Breast epithelium (tissue), 4 donors: ENCODE measurements around the gene ABHD5. TPM values are rescaled to one million over a fixed set of nuclear protein-coding genes. Genes with fewer than 3 reads are reported as not detected.

ENCODE experiments used
- DNase-seq, 2 donors: peaks; one replicate each; pipeline ENCODE4 v3.0.0-alpha.2; 2019; ENCODE audit warnings: low spot score in 2 of 2
- H3K27ac ChIP-seq, 2 donors: fragments of 200-600 bp; sonication (generic) in 1 of 2; one replicate each; pipeline ENCODE4 v1.5.1; 2016 to 2019; ENCODE audit warnings: mild to moderate bottlenecking in 1 of 2
- H3K27me3 ChIP-seq, 2 donors: fragments of 200-600 bp; sonication (generic) in 1 of 2; one replicate each; pipeline versions ENCODE4 v1.5.1 to v1.6.0; 2017 to 2019; ENCODE audit warnings: control low read depth in 1 of 2, mild to moderate bottlenecking in 1 of 2
- H3K36me3 ChIP-seq: fragments of 200-600 bp; one replicate; pipeline ENCODE4 v1.5.1; 2019
- H3K4me1 ChIP-seq, 2 donors: fragments of 200-600 bp; sonication (generic); one replicate each; pipeline ENCODE4 v1.5.1; 2016 to 2019; ENCODE audit warnings: control low read depth in 1 of 2
- H3K4me3 ChIP-seq, 3 donors: fragments of 200-600 bp; sonication (generic); 1 replicate in 2 of 3; 2 replicates in 1 of 3; pipeline ENCODE4 v1.5.1; 2016 to 2019; ENCODE audit warnings: mild to moderate bottlenecking in 3 of 3, moderate library complexity in 2 of 3
- H3K9me3 ChIP-seq, 2 donors: fragments of 200-600 bp; sonication (generic) in 1 of 2; one replicate each; pipeline ENCODE4 v1.5.1; 2016 to 2019; ENCODE audit warnings: control low read depth in 1 of 2
- POLR2A ChIP-seq: fragments of 450-650 bp; IDR thresholded peaks from one replicate; pipeline ENCODE4 v1.6.1; 2016; ENCODE audit warnings: antibody characterized with exemption, mild to moderate bottlenecking, moderate library complexity
- POLR2AphosphoS5 ChIP-seq, 3 donors: sonication (generic); formaldehyde crosslinking; IDR thresholded peaks; one replicate each; pipeline ENCODE4 v1.6.1; 2017; ENCODE audit warnings: antibody characterized with exemption in 3 of 3
- intact Hi-C: fragments of 100-400 bp; cut with DNase I; formaldehyde crosslinking; loops from one replicate; pipeline ENCODE4 v1.15.1; 2023; ENCODE audit warnings: low total_unique reads
- total RNA-seq, 3 donors: library from RNA; depleted of rRNA; stranded (reverse); fragments of >200 nt; gene quantifications; one replicate each; pipeline ENCODE4 v1.1.0, GENCODE V29; 2016
- TF ChIP-seq, protein P1 (sequence below), 3 donors: fragments of 450-650 bp; IDR thresholded peaks; one replicate each; pipeline ENCODE4 v1.5.1; 2016 to 2017; ENCODE audit warnings: antibody characterized with exemption in 3 of 3, mild to moderate bottlenecking in 3 of 3, moderate library complexity in 3 of 3

The ABHD5 gene
- total RNA-seq, 3 donors from 2014 or later: 40.0 to 99.9 (median 47.9) TPM

DNA sequence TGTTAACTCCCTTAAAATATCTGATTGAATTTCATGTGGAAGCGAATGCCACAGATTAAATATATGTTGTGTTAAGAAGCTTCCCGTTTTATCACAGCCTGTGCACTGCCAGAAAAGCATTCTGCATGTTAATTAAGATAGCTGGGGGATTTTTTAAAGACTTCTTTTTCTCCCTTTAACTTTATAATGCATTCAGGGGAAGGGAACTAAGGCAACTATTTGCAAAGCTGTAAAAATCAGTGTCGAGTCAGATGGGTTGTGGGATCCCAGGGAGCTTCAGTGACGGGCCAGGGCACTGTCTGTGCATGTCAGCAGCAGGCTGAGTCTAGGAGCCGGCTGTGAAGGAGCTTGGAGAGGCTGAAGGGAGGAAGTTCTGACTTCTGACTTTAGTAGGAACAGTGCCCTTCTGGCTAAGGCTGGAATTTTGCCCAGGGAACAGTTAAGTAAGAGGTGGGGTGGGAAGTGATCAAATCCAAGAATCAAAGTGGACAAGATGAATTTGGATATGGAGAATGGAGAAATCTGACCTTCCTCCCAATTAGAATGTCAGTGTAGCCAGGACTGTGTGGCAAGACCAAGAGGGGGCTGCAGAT, 77.7 kb downstream of the ABHD5 start:
- peaks cover 0 to 3% of the 10 kb centered on the region in 2 donors for H3K4me1 ChIP-seq
- H3K27me3 ChIP-seq: no peaks in the 10 kb centered on the region
- intact Hi-C loops: no loop called here
- H3K36me3 ChIP-seq: no peaks in the 10 kb centered on the region
- TF ChIP-seq POLR2AphosphoS5 (IDR thresholded peaks at IDR 0.05): peak in 1 of 3 donors; percentile 20
- no peak for TF ChIP-seq POLR2A
- H3K9me3 ChIP-seq: no peaks in the 10 kb centered on the region
- H3K4me3 ChIP-seq: no peak overlapping the region
- no peak for DNase-seq
- H3K27ac ChIP-seq: peak overlapping the region in 1 of 2 donors; percentile 91

DNA sequence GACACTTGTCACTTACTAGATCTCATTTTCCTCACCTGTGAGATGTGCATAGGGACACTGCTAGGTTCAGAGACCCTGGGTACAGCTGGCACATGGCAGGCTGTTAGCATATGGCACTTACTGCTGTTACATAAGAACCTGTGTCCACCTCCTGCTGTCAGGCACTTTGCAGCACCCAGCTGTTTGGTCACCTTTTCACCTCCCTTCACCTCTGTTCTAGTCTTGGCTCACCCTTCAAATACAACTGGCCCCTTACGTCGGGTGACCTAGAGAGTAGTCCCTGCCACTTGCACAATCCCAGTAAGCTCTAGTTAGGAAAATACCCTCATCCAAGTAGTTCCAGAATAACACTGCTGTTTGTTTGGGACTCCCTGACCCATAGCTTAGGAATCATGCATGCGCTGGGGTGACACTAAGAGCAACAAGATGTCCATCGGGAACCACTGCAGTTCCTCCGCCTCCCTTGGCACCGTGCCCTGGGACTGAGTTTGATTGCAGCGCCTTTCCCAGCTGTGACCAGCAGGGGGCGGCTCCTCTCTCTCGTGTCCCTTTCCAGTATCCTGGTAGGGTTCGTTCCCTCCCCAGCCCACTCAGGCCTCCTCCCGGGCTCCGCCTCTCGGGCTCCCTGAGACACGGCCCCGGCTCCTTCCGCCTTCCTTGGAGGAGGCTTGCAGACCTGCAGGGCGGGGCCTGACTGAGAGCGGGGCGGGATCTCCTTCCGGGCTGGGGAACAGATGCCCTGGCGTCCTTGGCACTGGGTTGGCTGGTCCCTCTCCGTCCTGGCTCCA, 78.6 kb downstream of the ABHD5 start:
- Histone ChIP-seq H3K9me3 (no peaks in the 10 kb centered on the region), H3K4me1 (peaks cover 0 to 3% of the 10 kb centered on the region in 2 donors), H3K4me3 (peak overlapping the region; percentile 26 to 58 (median 43)), H3K36me3 (no peaks in the 10 kb centered on the region), H3K27ac (peak overlapping the region; percentile 77 to 91), H3K27me3 (no peaks in the 10 kb centered on the region)
- intact Hi-C loops: no loop called here
- peak; percentile 94 to 96 for DNase-seq
- TF ChIP-seq POLR2AphosphoS5 (IDR thresholded peaks at IDR 0.05): peak; percentile 44 to 56 (median 48)
- TF ChIP-seq, protein P1, sequence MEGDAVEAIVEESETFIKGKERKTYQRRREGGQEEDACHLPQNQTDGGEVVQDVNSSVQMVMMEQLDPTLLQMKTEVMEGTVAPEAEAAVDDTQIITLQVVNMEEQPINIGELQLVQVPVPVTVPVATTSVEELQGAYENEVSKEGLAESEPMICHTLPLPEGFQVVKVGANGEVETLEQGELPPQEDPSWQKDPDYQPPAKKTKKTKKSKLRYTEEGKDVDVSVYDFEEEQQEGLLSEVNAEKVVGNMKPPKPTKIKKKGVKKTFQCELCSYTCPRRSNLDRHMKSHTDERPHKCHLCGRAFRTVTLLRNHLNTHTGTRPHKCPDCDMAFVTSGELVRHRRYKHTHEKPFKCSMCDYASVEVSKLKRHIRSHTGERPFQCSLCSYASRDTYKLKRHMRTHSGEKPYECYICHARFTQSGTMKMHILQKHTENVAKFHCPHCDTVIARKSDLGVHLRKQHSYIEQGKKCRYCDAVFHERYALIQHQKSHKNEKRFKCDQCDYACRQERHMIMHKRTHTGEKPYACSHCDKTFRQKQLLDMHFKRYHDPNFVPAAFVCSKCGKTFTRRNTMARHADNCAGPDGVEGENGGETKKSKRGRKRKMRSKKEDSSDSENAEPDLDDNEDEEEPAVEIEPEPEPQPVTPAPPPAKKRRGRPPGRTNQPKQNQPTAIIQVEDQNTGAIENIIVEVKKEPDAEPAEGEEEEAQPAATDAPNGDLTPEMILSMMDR (IDR thresholded peaks at IDR 0.05): peak; percentile 87 to 91 (median 91)
- TF ChIP-seq POLR2A: no peak

DNA sequence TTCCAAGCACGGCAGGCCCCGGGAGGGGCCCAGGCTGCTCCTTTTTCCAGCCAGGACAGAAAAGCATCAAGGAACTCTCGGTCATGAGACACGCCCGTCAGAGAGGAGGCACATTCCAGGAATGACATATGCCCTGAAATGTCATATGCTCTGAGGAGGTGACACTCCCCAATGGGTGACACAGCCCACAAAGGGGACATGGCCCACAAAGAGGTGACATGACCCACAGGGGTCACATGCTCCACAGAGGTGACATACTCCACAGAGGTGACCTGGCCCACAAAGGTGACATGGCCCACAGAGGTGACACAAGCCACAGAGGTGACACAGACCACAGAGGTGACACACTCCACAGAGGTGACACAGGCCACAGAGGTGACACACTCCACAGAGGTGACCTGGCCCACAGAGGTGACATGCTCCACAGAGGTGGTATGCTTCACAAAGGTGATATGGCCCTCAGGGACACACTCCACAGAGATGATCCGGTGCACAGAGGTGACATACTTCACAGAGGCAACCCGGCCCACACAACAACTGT, 79.2 kb downstream of the ABHD5 start:
- no peaks in the 10 kb centered on the region for H3K36me3 ChIP-seq
- H3K4me3 ChIP-seq: peak overlapping the region; percentile 26 to 58 (median 43)
- H3K27ac ChIP-seq: peak overlapping the region; percentile 77 to 91
- no peaks in the 10 kb centered on the region for H3K9me3 ChIP-seq
- H3K4me1 ChIP-seq: peaks cover 0 to 3% of the 10 kb centered on the region in 2 donors
- intact Hi-C loops: no loop called here
- DNase-seq: no peak
- TF ChIP-seq POLR2AphosphoS5 (IDR thresholded peaks at IDR 0.05) (no peak), POLR2A (no peak)
- TF ChIP-seq, protein P1 (IDR thresholded peaks at IDR 0.05): no peak
- H3K27me3 ChIP-seq: no peaks in the 10 kb centered on the region

DNA sequence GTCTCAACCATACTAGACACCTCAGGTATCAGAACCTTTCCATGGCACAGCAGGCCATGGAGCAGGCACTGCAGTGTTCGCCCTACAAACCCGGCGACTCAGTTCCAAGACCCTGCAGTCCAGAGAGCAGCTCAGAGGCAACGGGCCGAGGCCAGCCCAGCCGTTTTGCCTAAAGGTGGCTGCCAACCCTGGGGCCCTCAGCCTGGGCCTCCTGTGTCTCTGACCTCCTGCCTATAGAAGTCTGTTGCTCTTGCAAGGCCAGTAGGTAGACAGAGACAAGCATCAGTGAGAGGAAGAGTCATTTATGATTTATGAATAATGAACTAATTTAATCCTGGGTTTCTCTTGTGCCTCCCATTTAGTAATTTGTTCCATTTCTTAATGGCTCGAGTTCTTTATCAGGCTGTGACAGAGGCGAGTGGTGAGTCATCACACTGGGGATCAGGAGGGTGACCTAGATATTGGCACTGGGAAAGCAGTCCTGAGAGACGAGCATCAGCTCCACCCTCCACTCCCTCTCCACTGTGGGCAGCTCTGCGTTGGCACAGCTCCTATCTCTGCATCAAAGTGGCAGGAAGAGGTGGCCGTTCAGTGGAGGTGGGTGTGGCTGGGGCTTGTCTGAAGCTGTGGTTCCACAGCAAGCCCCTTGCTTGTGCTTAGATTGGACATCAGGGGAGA, 79.8 kb downstream of the ABHD5 start:
- H3K27ac ChIP-seq: peak overlapping the region; percentile 77 to 91
- TF ChIP-seq POLR2AphosphoS5 (IDR thresholded peaks at IDR 0.05) (peak in 1 of 3 donors; percentile 41), POLR2A (no peak)
- no peak overlapping the region for H3K4me3 ChIP-seq
- H3K4me1 ChIP-seq: peaks cover 0 to 3% of the 10 kb centered on the region in 2 donors
- no peak for DNase-seq
- intact Hi-C loops: no loop called here
- H3K27me3 ChIP-seq: no peaks in the 10 kb centered on the region
- H3K36me3 ChIP-seq: no peaks in the 10 kb centered on the region
- no peaks in the 10 kb centered on the region for H3K9me3 ChIP-seq

DNA sequence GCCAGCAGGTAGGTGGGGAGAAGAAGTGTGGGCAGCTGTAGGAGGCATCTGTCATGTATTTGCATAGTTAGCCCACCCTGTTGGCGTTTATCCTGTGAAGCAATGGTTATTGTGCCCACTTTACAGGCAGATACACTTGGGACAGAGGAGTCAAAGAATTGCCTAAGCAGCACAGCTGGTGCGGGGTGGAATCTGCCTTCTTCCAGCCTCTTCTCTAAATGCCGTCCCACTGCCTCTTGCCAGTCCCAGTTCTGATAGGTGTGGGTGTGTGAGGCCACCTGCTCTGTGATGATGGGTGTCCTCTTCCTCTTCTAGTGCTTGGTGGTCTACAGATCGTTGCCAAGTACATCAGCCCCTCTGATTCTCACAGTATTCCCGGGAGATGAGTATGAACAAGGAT, 80.9 kb downstream of the ABHD5 start:
- TF ChIP-seq, protein P1 (IDR thresholded peaks at IDR 0.05): no peak
- TF ChIP-seq POLR2A: no peak
- no peak for TF ChIP-seq POLR2AphosphoS5 (IDR thresholded peaks at IDR 0.05)
- no peaks in the 10 kb centered on the region for H3K9me3 ChIP-seq
- H3K4me3 ChIP-seq: no peak overlapping the region
- H3K36me3 ChIP-seq: no peaks in the 10 kb centered on the region
- intact Hi-C loops: no loop called here
- peak overlapping the region in 1 of 2 donors; percentile 91 for H3K27ac ChIP-seq
- H3K4me1 ChIP-seq: peaks cover 0 to 3% of the 10 kb centered on the region in 2 donors
- DNase-seq: no peak
- no peaks in the 10 kb centered on the region for H3K27me3 ChIP-seq
